IMR-90 (cell line): Measurements from ENCODE around the gene RASGEF1C. TPM values are rescaled to one million over a fixed set of nuclear protein-coding genes. Genes with fewer than 3 reads are reported as not detected.

Experiments used
- ATAC-seq: fragments of 200-7000 bp; cut with Tn5 transposase; 2 replicates; pipeline ENCODE4 v1.9.1; 2020; ENCODE audit warnings: low read depth, mild to moderate bottlenecking, moderate library complexity
- BruUV-seq: library from RNA; stranded (reverse); fragments of 400-500 nt; replicated peaks from 2 replicates; lab custom pipeline; 2021; lab: Mats Ljungman, UMichigan
- CTCF ChIA-PET: fragments of 300-600 bp; formaldehyde crosslinking; extraction: SDS; loops from one replicate; lab custom pipeline; 2021; ENCODE audit warnings: antibody characterized with exemption; lab: Yijun Ruan, JAX
- POLR2A ChIA-PET: fragments of 300-600 bp; sonication (Branson Sonifier 250); formaldehyde crosslinking; loops from one replicate; lab custom pipeline; 2022; ENCODE audit warnings: antibody characterized with exemption; ENCODE audit not compliant: unreplicated experiment; lab: Charles Lee
- DNase-seq: peaks from one replicate; pipeline ENCODE4 v3.0.0; 2013
- H2AFZ ChIP-seq: replicated peaks from 2 replicates; pipeline ENCODE3; 2013; ENCODE audit warnings: low read length, mild to moderate bottlenecking; ENCODE audit not compliant: poor library complexity
- H2AK5ac ChIP-seq: 2 replicates; pipeline ENCODE4 v1.6.1; 2013; ENCODE audit warnings: low read depth, low read length, inconsistent platforms
- H2AK9ac ChIP-seq: replicated peaks from 2 replicates; pipeline ENCODE3; 2013; ENCODE audit warnings: mild to moderate bottlenecking, low read depth, low read length, moderate library complexity; ENCODE audit not compliant: poor library complexity
- H2BK120ac ChIP-seq: 2 replicates; pipeline ENCODE4 v1.6.1; 2013; ENCODE audit warnings: low read depth, low read length, inconsistent platforms
- H2BK15ac ChIP-seq: 3 replicates; pipeline ENCODE4 v1.6.1; 2013; ENCODE audit warnings: low read depth, low read length, inconsistent platforms
- H2BK20ac ChIP-seq: 2 replicates; pipeline ENCODE4 v1.6.1; 2013; ENCODE audit warnings: low read depth, mild to moderate bottlenecking, inconsistent platforms, low read length, moderate library complexity
- H2BK5ac ChIP-seq: 2 replicates; pipeline ENCODE4 v1.6.1; 2013; ENCODE audit warnings: mild to moderate bottlenecking, low read depth, low read length, inconsistent platforms; ENCODE audit not compliant: poor library complexity, severe bottlenecking
- H3K14ac ChIP-seq: replicated peaks from 2 replicates; pipeline ENCODE4 v1.6.1; 2013; ENCODE audit warnings: low read depth, low read length, inconsistent platforms
- H3K18ac ChIP-seq: 2 replicates; pipeline ENCODE4 v1.6.1; 2013; ENCODE audit warnings: low read depth, low read length, control low read depth
- H3K23ac ChIP-seq: 2 replicates; pipeline ENCODE4 v1.6.1; 2013; ENCODE audit warnings: low read depth, low read length, inconsistent platforms
- H3K27ac ChIP-seq: 2 replicates; pipeline ENCODE4 v1.5.1; 2013; ENCODE audit warnings: mild to moderate bottlenecking, control low read depth, low read length; ENCODE audit not compliant: insufficient read depth
- H3K27me3 ChIP-seq: 2 replicates; pipeline ENCODE4 v1.6.1; 2013; ENCODE audit warnings: low read length; ENCODE audit not compliant: control insufficient read depth, insufficient read depth
- H3K36me3 ChIP-seq: 2 replicates; pipeline ENCODE4 v1.6.1; 2013; ENCODE audit warnings: low read length, mixed read lengths; ENCODE audit not compliant: control insufficient read depth, insufficient read depth
- H3K4ac ChIP-seq: 2 replicates; pipeline ENCODE4 v1.6.1; 2013; ENCODE audit warnings: low read depth, low read length, inconsistent platforms
- H3K4me1 ChIP-seq: 2 replicates; pipeline ENCODE4 v1.6.1; 2013; ENCODE audit warnings: low read length, mixed read lengths; ENCODE audit not compliant: control insufficient read depth, insufficient read depth
- H3K4me2 ChIP-seq: 2 replicates; pipeline ENCODE4 v1.6.1; 2013; ENCODE audit warnings: low read depth, mild to moderate bottlenecking, control low read depth, low read length, moderate library complexity
- H3K4me3 ChIP-seq: 2 replicates; pipeline ENCODE4 v1.5.1; 2013; ENCODE audit warnings: low read depth, mild to moderate bottlenecking, control low read depth, low read length, moderate library complexity; ENCODE audit not compliant: insufficient read depth
- H3K56ac ChIP-seq: 2 replicates; pipeline ENCODE4 v1.6.1; 2013; ENCODE audit warnings: low read length, inconsistent platforms; ENCODE audit not compliant: insufficient read depth; ENCODE audit errors: extremely low read depth
- H3K79me1 ChIP-seq, 2 experiments: 2 replicates each; pipeline ENCODE4 v1.6.1; 2013; ENCODE audit warnings: low read length in 2 of 2, inconsistent platforms in 1 of 2, low read depth in 1 of 2
- H3K9ac ChIP-seq: 2 replicates; pipeline ENCODE4 v1.6.1; 2013; ENCODE audit warnings: low read depth, low read length, control low read depth
- H3K9me1 ChIP-seq: 2 replicates; pipeline ENCODE4 v1.6.1; 2013; ENCODE audit warnings: low read length, inconsistent platforms; ENCODE audit not compliant: insufficient read depth
- H3K9me3 ChIP-seq: 2 replicates; pipeline ENCODE4 v1.6.1; 2013; ENCODE audit warnings: low read length; ENCODE audit not compliant: control insufficient read depth, insufficient read depth
- H4K20me1 ChIP-seq: 2 replicates; pipeline ENCODE4 v1.6.1; 2013; ENCODE audit warnings: low read length, inconsistent platforms; ENCODE audit not compliant: insufficient read depth
- H4K5ac ChIP-seq: 2 replicates; pipeline ENCODE4 v1.6.1; 2013; ENCODE audit warnings: mild to moderate bottlenecking, low read depth, low read length, control low read depth
- H4K8ac ChIP-seq, 2 experiments: 2 replicates each; pipeline ENCODE4 v1.6.1; 2013; ENCODE audit warnings: low read depth in 2 of 2, low read length in 2 of 2, control low read depth in 1 of 2, inconsistent platforms in 1 of 2
- H4K91ac ChIP-seq: 2 replicates; pipeline ENCODE4 v1.6.1; 2013; ENCODE audit warnings: low read depth, low read length, inconsistent platforms; ENCODE audit not compliant: insufficient read depth
- BHLHE40 ChIP-seq: fragments of 150-350 bp; IDR thresholded peaks from 2 replicates; pipeline ENCODE4 v1.6.1; 2016; ENCODE audit warnings: mild to moderate bottlenecking, low read depth, low read length
- CEBPB ChIP-seq: IDR thresholded peaks from 2 replicates; pipeline ENCODE4 v1.6.1; 2012; ENCODE audit warnings: low read depth, low read length, improper control_type of control experiment
- CTCF ChIP-seq: conservative IDR thresholded peaks from 2 replicates; pipeline ENCODE4 v1.5.1; 2012; ENCODE audit warnings: mild to moderate bottlenecking, low read depth, low read length, improper control_type of control experiment
- FOS ChIP-seq: fragments of 150-350 bp; IDR thresholded peaks from 2 replicates; pipeline ENCODE4 v1.6.1; 2016; ENCODE audit warnings: low read depth, low read length
- MAFK ChIP-seq: IDR thresholded peaks from 2 replicates; pipeline ENCODE4 v1.6.1; 2012; ENCODE audit warnings: low read depth, low read length, improper control_type of control experiment
- MAZ ChIP-seq: IDR thresholded peaks from 2 replicates; pipeline ENCODE4 v1.6.1; 2012; ENCODE audit warnings: low read depth, mild to moderate bottlenecking, low read length, improper control_type of control experiment, moderate library complexity, borderline replicate concordance
- MXI1 ChIP-seq: IDR thresholded peaks from 2 replicates; pipeline ENCODE4 v1.6.1; 2012; ENCODE audit warnings: low read depth, mild to moderate bottlenecking, low read length, moderate library complexity, borderline replicate concordance
- NFE2L2 ChIP-seq: fragments of 150-350 bp; IDR thresholded peaks from 2 replicates; pipeline ENCODE4 v1.6.1; 2016; ENCODE audit warnings: low read depth, mild to moderate bottlenecking, low read length
- POLR2A ChIP-seq: IDR thresholded peaks from 2 replicates; pipeline ENCODE4 v1.6.1; 2012; ENCODE audit warnings: mild to moderate bottlenecking, low read depth, low read length
- RAD21 ChIP-seq: IDR thresholded peaks from 2 replicates; pipeline ENCODE4 v1.6.1; 2012; ENCODE audit warnings: low read length, improper control_type of control experiment
- RCOR1 ChIP-seq: IDR thresholded peaks from 2 replicates; pipeline ENCODE4 v1.6.1; 2012; ENCODE audit warnings: mild to moderate bottlenecking, low read length, improper control_type of control experiment; ENCODE audit not compliant: insufficient replicate concordance
- RFX5 ChIP-seq: IDR thresholded peaks from 2 replicates; pipeline ENCODE4 v1.8.0; 2012; ENCODE audit warnings: low read depth, mild to moderate bottlenecking, low read length, moderate library complexity
- SMC3 ChIP-seq: fragments of 150-350 bp; IDR thresholded peaks from 2 replicates; pipeline ENCODE4 v1.6.1; 2016; ENCODE audit warnings: low read depth, mild to moderate bottlenecking, antibody characterized with exemption, low read length, moderate library complexity
- USF2 ChIP-seq: fragments of 150-350 bp; IDR thresholded peaks from 2 replicates; pipeline ENCODE4 v1.6.1; 2017; ENCODE audit warnings: mild to moderate bottlenecking, antibody characterized with exemption, low read length, low read depth
- WGBS, 2 experiments: methylation state at CpG; one replicate each; pipeline versions ENCODE4 v1.1.5 to v1.1.7; 2013; ENCODE audit warnings: missing lambda C conversion rate in 2 of 2; ENCODE audit not compliant: insufficient read length in 1 of 2; ENCODE audit errors: extremely low coverage in 2 of 2; 5-methylcytosine and 5-hydroxymethylcytosine counted together
- dilution Hi-C: fragments of 300-500 bp; cut with HindIII; formaldehyde crosslinking; loops from one replicate; pipeline ENCODE4 v1.14.3; 2018; ENCODE audit warnings: low sequenced_read_pairs; ENCODE audit not compliant: unreplicated experiment
- in situ Hi-C: fragments of 300-500 bp; cut with MboI; formaldehyde crosslinking; loops from 3 replicates; pipeline ENCODE4 v1.14.3; 2019; ENCODE audit warnings: low sequenced_read_pairs, inconsistent platforms, mixed read lengths
- intact Hi-C: fragments of 100-400 bp; cut with micrococcal nuclease; formaldehyde crosslinking; loops from 2 replicates; pipeline ENCODE4 v1.10.0; 2022
- polyA plus RNA-seq, 3 experiments: library from polyadenylated mRNA; depleted of rRNA; stranded (reverse); fragments of >200 nt; gene quantifications; 2 replicates each; pipeline ENCODE4 v1.2.3, GENCODE V29; 2012; ENCODE audit warnings: low replicate concordance in 1 of 3
- total RNA-seq: library from RNA; depleted of rRNA; stranded (reverse); fragments of >200 nt; gene quantifications from 2 replicates; pipeline ENCODE4 v1.2.3, GENCODE V29; 2012
- TF ChIP-seq, protein P1 (sequence below): fragments of 150-350 bp; IDR thresholded peaks from 2 replicates; pipeline ENCODE4 v1.6.1; 2016; ENCODE audit warnings: low read depth, mild to moderate bottlenecking, low read length, moderate library complexity, borderline replicate concordance

Gene RASGEF1C
- total and polyA plus RNA-seq, 2 of the 4 experiments (the other 2 are of a cell fraction), result not detected

GRCh38 chr5:180155365-180155926 is 53.6 kb downstream of the RASGEF1C start:
- DNase-seq, result no peak
- Histone ChIP-seq H2BK120ac (no peak overlapping the region), H3K14ac (no peak overlapping the region), H2BK5ac (no peak overlapping the region), H3K36me3 (no peaks in the 10 kb centered on the region), H3K4me1 (peaks cover 2% of the 10 kb centered on the region; the same call in 1 of the 2 replicates), H4K20me1 (no peaks in the 10 kb centered on the region), H2AK9ac (peak overlapping the region; percentile 65), H3K18ac (no peak overlapping the region), H3K4me3 (no peak overlapping the region), H3K9ac (no peak overlapping the region), H3K27me3 (peaks cover 11% of the 10 kb centered on the region), H3K27ac (no peak overlapping the region), H3K56ac (no peak overlapping the region), H4K5ac (no peak overlapping the region), H2BK15ac (no peak overlapping the region), H3K79me1 (no peaks in the 10 kb centered on the region), H3K9me3 (no peaks in the 10 kb centered on the region), H3K23ac (no peak overlapping the region), H2BK20ac (no peak overlapping the region), H2AK5ac (no peak overlapping the region), H2AFZ (no peak overlapping the region), H4K91ac (no peak overlapping the region), H3K4ac (no peak overlapping the region), H3K4me2 (no peak overlapping the region), H3K9me1 (no peaks in the 10 kb centered on the region), H4K8ac (no peak overlapping the region)
- no TSS peak for BruUV-seq
- ChIA-PET POLR2A (no interaction called here), CTCF (no interaction called here)
- in situ Hi-C loops (no loop called here), dilution Hi-C loops (no loop called here), intact Hi-C loops (no loop called here)
- 61% methylated on average over 8 of the region's 17 CpGs; no CpG with 5 or more reads in 1 of the 2 experiments for WGBS, 2 experiments
- TF ChIP-seq RCOR1 (no peak), POLR2A (no peak), CEBPB (no peak), BHLHE40 (no peak), CTCF (no peak), RAD21 (no peak), NFE2L2 (no peak), MXI1 (no peak), SMC3 (no peak), FOS (no peak), MAFK (no peak), MAZ (no peak), USF2 (no peak), RFX5 (no peak)
- TF ChIP-seq, protein P1, sequence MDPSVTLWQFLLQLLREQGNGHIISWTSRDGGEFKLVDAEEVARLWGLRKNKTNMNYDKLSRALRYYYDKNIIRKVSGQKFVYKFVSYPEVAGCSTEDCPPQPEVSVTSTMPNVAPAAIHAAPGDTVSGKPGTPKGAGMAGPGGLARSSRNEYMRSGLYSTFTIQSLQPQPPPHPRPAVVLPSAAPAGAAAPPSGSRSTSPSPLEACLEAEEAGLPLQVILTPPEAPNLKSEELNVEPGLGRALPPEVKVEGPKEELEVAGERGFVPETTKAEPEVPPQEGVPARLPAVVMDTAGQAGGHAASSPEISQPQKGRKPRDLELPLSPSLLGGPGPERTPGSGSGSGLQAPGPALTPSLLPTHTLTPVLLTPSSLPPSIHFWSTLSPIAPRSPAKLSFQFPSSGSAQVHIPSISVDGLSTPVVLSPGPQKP, result no peak
- ATAC-seq, result no peak
